Stimulated activated CD8-positive, alpha-beta memory T cell treated with anti-CD3 and anti-CD28 coated beads, Interleukin-15, amount 100 ng/mL, for 24 hours (primary cell): Measurements from ENCODE around the gene MESD.

ENCODE experiments used
- DNase-seq: peaks from one replicate; pipeline ENCODE4 v3.0.0-alpha.2; 2020; ENCODE audit warnings: low read depth

Gene MESD

DNA sequence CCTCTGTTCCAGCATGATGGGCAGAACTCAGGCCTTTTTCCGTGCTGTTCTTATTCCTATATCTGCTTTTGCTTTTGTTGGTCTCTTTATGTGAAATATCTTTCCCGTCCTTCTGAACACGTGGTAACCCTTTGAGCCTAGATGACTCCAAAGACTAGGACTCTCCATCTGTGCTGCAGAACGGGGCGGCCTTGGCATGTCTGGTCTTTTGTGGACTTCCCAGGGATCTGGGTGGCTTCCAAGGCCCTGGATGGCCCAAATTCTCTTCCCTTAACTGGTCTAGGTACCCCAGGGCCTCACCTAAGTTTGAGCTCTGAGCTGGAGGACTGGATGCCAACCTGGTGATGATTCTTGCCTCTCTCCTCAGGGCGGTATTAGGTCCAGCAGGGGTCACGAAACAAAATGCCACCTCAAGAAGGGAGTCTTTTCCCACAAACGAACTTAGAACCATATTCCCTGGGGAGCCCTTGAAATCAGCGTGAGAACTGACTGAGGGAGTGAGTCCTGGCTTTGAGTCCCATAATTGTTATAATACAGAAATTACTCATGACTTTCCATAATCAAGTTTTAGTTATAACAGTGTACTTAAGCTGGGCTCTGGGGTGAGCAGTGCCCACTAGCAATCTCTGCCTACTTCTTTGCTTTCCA, 25.0 kb upstream of the MESD start:
- DNase-seq = no peak

DNA sequence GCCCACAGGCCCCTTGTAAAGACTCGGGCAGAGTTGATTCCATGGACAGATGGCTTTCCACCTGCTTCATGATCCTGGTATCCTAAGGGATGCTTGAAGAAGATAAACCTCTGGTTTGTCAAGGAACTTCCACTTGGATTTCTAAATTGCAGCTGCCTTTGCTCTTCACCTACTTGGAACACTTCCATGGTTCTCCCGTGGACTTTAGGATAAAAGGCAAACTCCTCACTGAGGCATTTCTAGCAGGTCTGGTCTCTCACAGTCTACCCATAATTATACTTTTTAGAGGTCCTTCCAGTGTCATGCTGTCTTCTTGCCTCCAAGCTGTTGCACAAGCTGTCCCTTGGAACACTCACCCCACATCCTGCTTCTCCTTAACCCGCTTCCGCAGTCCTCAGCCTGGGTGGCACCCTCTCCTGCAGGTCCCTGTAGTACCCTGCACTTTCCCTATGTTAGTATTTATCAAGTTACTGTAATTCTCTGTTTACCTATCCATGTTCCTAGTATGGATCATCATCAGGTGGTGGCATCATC, 23.8 kb upstream of the MESD start:
- no peak for DNase-seq

DNA sequence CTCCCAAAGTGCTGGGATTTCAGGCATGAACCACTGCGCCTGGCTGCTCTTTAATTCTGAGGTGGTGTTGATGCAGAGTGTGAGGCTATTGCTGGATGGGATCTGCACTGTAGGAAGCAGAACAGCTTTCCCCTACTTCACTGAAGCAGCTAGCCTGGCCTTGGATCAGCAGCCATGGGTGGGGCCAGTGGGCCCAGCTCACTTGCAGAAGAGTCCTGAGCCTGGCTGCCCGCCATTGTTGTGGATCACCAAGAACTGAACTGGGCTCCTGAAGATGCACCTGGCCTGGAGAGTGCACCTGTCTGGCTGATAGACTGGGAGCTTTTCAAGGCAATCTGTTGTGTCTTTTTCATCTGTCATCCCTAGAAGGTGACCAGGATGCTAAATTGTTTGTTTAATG, 23.0 kb upstream of the MESD start:
- DNase-seq = no peak

DNA sequence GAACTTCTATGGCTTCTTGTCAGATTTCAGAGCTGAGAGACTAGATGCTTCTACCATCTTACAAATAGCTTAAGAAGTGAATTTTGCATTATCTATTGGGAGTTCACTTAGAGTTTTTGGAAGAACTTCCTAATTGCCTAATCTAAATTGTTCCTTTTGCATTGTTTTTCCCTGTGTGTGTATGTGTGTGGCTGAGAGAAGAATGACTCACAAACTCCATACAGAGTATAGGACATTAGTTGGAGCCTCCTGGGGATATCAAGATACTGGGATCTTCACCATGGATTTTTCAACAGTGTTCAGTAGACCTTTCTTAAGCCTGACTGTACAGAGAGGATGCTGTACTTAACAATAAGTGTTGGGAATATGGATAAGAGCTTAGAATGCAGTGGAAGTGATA, 22.0 kb upstream of the MESD start:
- no peak for DNase-seq

DNA sequence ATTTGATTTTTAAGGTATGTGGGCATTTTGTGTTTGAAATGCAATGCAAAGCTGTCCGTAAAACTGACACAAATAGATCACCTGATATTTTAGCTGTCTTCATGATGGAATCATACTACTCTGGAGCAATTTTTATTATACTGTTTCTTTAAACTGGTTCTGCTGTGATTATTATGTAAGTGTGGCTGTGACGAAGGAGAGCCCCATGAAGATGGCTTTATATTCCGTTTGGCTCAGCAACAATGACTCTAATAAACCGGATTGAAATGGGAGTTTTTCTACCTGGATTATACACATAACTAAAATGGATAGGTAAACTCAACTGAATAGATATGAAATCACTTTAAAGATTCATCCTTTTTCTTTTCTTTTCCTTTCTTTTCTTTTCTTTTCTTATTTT, 20.5 kb upstream of the MESD start:
- DNase-seq = no peak

DNA sequence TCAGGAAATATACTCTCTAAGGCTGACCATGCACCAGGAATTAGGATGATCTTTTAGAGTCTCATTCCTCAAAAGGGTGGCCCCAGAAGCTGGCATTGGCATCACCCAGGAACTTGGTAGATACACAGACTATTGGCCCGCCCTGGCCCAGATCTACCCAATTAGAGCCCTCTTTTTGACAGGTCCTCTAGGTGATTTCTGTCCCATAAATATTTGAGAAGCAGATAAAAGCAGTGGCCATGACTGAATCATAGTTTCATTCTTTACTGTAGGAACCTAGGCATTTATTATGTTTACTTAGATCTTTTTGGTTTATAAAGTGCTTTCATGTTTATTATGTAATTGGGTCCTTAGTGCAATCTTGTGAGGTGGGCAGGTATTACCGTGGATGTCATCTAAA, 18.7 kb upstream of the MESD start:
- no peak for DNase-seq

DNA sequence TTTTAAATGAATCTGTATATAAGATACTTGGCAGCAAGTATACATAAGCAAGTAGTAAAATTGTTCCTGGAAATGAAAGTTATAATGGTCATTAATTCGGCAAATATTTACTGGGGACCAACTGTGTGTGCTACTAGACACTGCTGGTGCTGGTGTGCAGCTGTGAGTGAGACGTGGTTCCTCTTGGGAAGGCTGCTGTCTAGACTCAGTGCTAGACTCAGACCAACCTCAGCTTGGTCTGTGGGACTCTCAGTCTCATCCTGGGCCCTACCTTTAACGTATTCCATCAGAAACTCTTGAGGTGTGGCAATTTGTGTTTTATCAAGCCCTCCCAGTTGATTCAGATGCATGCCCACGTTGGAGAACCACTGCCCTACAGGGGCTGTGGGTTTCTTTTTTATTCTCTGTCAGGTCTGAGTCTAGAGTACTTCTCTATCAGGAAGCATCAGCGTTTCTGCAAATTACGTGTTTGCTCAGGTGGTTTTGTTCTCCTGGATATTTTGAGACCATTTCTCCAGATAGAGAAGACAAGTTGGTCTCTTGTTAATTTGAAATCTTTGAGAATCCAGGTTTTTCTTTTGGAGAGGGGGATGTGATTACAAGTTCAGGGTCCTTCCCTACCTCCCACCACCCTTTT, 17.9 kb upstream of the MESD start:
- no peak for DNase-seq

DNA sequence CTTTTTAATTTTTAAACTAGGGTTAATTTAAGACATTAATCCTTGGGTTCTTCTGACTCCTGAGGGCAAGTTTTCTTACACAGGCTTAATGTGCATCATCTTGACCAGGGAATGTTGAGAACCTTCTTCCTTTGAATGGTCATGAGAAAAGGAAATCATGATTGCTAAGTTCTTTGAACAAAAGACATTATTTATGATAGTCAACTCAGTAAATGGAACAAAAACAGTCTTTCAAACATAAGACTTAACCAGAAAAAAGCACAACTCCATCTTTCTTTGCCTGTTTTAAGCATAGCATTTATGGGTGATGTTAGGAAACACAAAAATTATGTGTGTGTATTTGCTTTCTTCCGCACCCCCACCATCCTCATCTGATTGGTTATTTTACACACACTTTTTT, 16.5 kb upstream of the MESD start:
- DNase-seq = no peak

DNA sequence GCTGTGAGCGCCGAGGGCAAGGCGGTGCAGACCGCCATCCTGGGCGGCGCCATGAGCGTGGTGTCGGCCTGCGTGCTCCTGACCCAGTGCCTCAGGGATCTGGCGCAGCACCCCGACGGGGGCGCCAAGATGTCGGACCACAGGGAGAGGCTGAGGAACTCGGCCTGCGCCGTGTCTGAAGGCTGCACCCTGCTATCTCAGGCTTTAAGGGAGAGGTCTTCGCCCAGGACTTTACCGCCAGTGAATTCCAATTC, 13.4 kb upstream of the MESD start:
- no peak for DNase-seq

DNA sequence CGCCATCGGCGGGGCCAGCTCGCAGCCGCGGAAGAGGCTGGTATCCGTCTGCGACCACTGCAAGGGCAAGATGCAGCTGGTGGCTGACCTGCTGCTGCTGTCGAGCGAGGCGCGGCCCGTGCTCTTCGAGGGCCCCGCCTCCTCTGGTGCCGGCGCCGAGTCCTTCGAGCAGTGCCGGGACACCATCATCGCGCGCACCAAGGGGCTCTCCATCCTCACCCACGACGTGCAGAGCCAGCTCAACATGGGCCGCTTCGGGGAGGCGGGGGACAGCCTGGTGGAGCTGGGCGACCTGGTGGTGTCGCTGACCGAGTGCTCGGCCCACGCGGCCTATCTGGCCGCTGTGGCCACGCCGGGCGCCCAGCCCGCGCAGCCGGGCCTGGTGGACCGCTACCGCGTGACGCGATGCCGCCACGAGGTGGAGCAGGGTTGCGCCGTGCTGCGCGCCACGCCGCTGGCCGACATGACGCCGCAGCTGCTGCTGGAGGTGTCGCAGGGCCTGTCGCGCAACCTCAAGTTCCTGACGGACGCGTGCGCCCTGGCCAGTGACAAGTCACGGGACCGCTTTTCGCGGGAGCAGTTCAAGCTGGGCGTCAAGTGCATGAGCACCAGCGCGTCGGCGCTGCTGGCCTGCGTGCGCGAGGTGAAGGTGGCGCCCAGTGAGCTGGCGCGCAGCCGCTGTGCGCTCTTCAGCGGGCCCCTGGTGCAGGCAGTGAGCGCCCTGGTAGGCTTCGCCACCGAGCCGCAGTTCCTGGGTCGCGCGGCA, 12.9 kb upstream of the MESD start:
- DNase-seq = no peak

DNA sequence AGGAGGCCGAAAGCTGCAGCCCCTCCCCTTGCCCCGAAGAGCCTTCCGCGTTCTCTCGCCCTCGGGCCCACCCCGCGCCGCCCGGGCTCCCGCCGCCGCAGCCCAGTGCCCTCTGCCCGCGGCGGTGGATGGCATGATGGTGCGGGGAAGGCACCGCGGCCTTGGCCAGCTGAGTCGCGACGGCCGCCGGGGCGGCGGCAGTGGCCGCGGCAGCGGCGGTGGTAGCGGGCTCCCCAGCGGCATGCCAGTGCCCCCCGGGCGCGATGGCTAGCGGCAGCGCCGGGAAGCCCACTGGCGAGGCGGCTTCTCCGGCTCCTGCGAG, 12.4 kb upstream of the MESD start:
- DNase-seq = no peak

DNA sequence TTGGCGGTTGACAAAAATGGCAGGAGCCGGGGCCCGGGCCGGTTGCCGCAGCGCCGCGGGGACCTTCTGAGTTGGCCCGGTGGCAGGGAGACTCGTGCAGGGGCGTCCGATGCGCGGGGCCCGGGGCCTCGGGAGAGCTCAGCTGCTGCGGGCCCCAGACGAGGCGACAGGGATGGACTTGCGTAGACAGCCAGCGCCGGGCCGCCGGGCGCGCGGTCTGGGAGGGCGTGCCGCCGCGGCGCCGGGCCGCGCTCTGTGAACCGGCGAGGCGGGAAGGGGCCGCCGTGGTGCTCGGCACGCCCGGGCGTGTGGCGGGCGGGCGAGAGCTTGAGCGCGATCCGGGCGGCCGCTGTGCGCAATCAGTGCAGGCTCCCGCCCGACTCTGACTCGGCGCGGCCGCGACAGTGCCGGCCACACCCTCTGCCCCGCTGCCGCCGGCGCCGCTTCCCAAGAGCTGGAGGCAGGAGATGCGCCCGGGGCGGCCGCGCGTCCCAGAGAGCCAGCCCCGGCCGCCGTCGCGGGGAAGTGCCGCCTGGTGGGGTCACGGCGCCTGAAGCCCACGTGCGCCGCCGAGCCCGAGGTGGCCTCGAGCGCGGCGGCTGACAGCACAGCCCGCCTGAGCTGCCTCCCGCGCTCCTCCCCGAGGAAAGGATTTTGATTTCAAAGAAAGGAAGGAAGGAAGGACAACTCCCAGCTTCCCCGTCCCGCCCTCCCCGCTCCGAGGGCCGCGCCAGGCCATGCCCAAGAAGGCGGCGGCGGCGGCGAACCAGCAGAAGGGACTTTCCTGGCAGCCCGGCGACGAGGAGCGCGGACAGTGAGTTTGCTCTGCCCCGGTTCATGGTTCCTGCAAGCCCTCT, 11.8 kb upstream of the MESD start:
- peak; percentile 28 for DNase-seq

DNA sequence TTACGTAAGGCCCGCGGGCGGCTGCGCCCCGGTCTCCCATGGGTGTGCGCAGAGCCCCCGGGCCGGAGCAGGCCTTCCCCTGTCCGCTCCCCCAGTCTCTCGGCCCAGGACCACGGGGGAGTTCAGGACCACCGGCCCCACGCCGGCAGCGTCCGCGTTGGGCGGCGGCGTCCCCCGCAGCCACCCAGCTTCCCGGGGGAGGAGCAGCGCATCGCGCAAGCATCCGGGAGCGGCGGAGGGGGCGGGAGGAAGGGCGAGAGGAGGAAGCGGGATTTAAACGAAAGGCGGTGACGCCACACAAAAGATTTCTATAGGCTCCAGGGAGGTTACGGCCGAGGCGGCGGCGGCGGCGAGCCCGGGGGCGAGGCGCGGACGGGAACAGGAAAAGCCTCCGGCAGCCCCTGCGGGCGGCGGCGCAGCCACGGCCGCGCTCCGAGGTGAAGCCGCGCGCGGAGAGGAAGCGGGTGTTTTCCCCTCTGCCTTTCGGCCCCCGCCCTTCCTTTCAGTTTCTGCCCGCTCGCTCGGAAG, 11.1 kb upstream of the MESD start, which contains the start of gene TLNRD1:
TSS of gene TLNRD1 (plus strand) at position 300 of the 528 bp plus-strand sequence. CDS start 1,349 bp downstream, outside the sequence.
- peak; percentile 56 for DNase-seq

DNA sequence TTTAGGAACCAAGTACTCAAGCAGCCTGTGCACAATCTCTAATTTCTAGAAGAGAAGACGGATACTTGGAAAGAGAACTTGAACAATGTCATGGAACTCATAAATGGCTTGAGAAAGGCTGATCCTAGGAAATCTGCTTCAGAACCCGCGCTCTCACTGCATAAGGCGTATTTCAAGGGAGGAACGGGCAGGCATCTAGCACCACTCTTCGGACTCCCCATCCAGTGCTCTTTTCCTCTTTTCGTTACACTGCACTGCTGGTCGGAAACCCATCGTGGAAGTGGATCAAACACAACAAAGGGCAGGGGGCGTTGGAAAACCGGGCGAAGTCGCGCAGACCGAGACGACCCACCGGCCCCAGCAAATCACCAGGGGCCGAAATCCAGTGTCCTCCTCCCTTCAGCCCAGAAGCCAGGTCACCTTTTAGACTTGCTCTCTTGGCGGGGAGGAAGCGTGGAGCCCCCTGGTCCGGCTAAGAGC, 10.6 kb upstream of the MESD start:
- DNase-seq = no peak

DNA sequence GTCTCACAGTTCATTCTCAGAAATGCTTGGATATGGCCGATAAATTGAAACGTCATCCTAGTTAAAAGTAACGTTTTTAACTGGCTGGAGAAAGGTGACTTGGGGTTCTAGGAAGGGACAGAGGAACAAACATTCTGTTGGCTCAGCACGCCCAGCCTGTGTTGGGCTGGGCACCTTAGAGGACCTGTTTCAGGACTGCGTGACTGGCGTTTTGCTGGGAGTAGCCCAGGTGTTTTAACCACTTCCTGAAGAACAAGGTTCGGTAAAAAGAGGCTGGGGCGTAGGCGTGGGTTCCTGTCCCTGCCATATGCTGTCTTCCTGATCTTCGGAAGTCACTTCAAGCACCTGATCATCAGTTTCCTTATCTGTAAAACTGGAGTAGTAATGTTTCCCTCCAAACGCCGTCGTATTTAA, 10.0 kb upstream of the MESD start:
- DNase-seq = no peak

DNA sequence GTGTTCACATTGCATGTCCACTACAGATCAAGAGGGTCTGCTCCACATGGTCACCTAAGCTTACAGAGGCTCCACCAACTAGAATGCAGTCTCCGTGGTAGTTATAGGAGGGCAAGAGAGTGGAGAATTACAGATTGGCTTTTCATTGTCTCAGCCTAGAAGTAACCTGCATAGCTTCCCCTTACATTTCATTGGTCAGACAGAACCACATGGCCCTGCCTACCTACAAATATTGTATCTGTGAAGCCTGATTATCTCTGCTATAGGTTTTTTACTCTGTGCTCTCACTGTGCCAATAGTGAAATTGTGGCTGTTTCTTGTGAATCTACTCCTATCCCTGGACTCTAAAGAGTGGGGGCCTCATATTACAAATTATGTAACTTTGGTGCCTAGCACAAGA, 8.6 kb upstream of the MESD start:
- no peak for DNase-seq

DNA sequence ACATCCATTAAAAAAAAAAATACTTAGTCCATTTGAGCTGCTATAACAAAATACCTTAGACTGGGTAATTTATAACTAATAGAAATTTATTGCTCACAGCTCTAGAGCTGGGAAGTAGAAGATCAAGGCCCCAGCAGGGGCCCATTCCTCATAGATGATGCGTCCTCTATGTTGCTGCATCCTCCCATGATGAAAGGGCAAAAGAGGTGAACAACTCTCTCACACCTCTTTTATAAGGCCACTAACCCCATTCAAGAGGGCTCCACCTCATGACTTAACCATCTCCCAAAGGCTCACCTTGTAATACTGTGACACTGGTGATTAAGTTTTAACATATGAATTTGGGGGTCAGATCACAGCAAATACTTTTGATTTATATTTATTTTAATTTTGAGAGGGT, 8.1 kb upstream of the MESD start:
- DNase-seq = no peak

DNA sequence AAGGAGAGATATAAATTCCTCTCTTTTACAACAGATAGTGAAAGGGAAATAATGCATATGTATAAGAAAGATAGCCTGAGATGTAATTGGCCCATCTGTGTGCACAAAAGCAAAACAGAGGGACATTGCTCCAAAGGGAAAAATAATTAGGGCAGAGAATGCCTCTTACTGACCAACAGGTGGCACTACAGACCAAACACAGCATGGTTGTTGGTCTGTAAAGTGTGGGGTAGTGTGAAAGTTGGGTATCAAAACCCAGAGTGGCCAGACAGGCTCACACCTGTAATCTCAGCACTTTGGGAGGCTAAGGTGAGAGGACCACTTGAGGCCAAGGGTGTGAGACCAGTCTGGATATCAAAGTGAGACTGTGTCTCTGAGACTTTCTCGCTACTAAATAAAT, 6.6 kb upstream of the MESD start:
- no peak for DNase-seq

DNA sequence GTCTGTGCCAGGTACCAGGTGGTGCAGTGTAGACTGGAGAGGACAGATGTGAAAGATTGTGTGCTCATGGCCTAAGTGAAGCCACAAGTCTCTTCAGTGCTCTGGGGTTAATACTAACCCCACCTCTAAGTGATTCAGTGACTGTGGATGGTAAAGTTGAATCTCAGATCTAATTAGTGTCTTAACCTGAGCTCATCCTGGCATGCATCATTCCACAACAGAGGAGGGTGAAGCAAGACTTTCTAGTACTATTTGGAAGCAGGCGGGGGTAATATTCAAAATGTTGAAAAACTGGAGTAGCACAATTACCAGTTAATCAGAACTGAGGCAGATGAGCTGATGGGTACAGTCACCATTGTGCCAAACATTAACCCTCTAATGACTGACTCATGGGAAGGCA, 2.8 kb upstream of the MESD start:
- DNase-seq = no peak

DNA sequence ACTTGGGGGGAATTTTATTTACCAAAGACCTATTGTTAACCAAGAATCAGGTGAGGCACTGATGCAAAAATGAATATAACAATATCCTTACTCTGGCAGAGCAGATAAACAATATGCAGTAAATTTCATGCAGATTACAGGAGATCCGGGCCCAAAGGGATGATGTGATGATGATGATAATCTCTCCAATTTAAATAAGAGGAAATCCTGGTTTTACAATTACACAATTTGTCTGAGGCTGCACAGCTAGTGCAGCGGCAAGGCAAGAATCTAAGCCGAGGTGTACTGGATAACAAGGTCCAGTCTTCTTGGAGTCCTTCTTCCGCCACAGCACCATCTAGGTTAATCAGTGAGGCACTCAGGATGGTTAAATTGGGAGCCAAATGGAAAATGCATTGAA, 2.4 kb upstream of the MESD start:
- DNase-seq = no peak

DNA sequence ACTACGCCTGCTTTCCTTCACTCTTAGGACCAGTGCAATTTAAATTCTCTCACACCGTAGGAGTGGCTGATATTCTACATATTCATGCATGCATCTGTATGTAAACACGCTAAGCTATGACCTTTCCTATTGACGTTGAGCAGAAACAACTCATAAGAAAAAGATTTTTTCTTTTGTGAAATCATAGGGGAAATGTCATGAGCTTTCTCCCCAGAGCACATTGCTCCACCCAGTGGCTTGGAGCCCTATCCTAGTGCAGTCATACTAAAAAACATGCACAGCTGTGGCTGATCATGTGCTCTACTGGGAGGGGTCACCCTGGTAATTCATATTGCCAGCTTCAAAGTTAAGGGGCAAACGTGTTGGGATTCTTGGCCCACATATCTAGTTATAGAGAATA, 1.8 kb upstream of the MESD start:
- DNase-seq = no peak

DNA sequence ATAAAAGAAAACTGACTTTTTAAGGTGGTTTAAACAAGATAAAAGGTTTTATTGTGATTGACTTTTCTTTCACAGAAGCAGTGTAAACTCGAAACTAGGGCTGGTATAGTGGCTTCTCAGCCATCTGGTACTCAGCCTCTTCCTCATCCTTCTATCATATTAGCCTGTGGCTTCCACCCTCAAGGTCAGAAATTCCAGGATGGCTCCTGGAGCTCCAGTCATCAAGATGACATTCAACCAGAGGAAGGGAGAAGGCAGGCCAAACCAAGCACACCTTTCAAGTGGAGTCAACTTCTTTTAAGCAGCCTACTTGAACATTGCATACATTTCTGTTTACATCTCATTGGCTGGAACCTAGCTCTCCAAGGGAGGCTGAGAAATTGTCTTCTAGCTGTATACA, 1.3 kb upstream of the MESD start:
- DNase-seq = no peak
